Activated T-cell treated with anti-CD3 and anti-CD28 coated beads, Interleukin-2, amount 50 U/mL, for 72 hours (primary cell): ENCODE data around the gene MMEL1. TPM values are rescaled to one million over a fixed set of nuclear protein-coding genes. Genes with fewer than 3 reads are reported as not detected.

Experiments used
- ATAC-seq, 2 donors: fragments of 150-1000 bp; cut with Tn5 transposase; replicated peaks in 1 of 2; 2 replicates each; pipeline ENCODE4 v1.10.0; 2021; ENCODE audit warnings: moderate library complexity in 2 of 2, mild to moderate bottlenecking in 1 of 2
- DNase-seq, 2 donors: peaks; one replicate each; pipeline ENCODE4 v3.0.0; 2021 to 2022; ENCODE audit warnings: mixed read lengths in 1 of 2
- H3K27ac Mint-ChIP-seq: one replicate; pipeline ENCODE4 v1.8.0; 2022; ENCODE audit warnings: mild to moderate bottlenecking, moderate library complexity, mixed read lengths
- H3K27me3 Mint-ChIP-seq: one replicate; pipeline ENCODE4 v1.8.0; 2022; ENCODE audit warnings: low read depth, mixed read lengths
- H3K36me3 Mint-ChIP-seq, 2 donors: one replicate each; pipeline ENCODE4 v1.8.0; 2022; ENCODE audit warnings: mixed read lengths in 2 of 2, mild to moderate bottlenecking in 1 of 2; ENCODE audit not compliant: insufficient read depth in 2 of 2
- H3K4me1 Mint-ChIP-seq: one replicate; pipeline ENCODE4 v1.8.0; 2022; ENCODE audit warnings: low read depth, mixed read lengths
- H3K4me3 Mint-ChIP-seq, 2 donors: one replicate each; pipeline ENCODE4 v1.8.0; 2022; ENCODE audit warnings: mild to moderate bottlenecking in 2 of 2, mixed read lengths in 2 of 2, moderate library complexity in 2 of 2
- H3K9me3 Mint-ChIP-seq, 2 donors: one replicate each; pipeline ENCODE4 v1.8.0; 2022; ENCODE audit warnings: mixed read lengths in 2 of 2
- total RNA-seq, 2 donors: library from RNA; stranded (reverse); gene quantifications; one replicate each; pipeline ENCODE4 v1.2.3, GENCODE V29; 2022

Gene MMEL1
- total RNA-seq, 2 donors from 2014 or later = 1.5 to 1.9 TPM

- no peaks in the 10 kb centered on the region for H3K4me1 Mint-ChIP-seq
- no peak overlapping the region for H3K4me3 Mint-ChIP-seq
- no peaks in the 10 kb centered on the region for H3K27me3 Mint-ChIP-seq
- H3K27ac Mint-ChIP-seq = no peak overlapping the region
- ATAC-seq (no peak), DNase-seq (no peak)
- H3K9me3 Mint-ChIP-seq = no peaks in the 10 kb centered on the region
- H3K36me3 Mint-ChIP-seq = no peaks in the 10 kb centered on the region
Observed at GRCh38 chr1:2593251-2593878, 39.5 kb downstream of the MMEL1 start.

GRCh38 chr1:2592672-2593071, 40.1 kb downstream of the MMEL1 start:
- no peak for DNase-seq
- no peak for ATAC-seq
- H3K4me3 Mint-ChIP-seq = peak overlapping the region in 1 of 2 donors; percentile 31
- H3K27me3 Mint-ChIP-seq = no peaks in the 10 kb centered on the region
- H3K36me3 Mint-ChIP-seq = no peaks in the 10 kb centered on the region
- no peaks in the 10 kb centered on the region for H3K4me1 Mint-ChIP-seq
- H3K9me3 Mint-ChIP-seq = no peaks in the 10 kb centered on the region
- H3K27ac Mint-ChIP-seq = no peak overlapping the region

- Mint-ChIP-seq H3K4me1 (no peaks in the 10 kb centered on the region), H3K27me3 (no peaks in the 10 kb centered on the region), H3K36me3 (no peaks in the 10 kb centered on the region), H3K4me3 (no peak overlapping the region), H3K27ac (no peak overlapping the region), H3K9me3 (no peaks in the 10 kb centered on the region)
- ATAC-seq = no peak
- no peak for DNase-seq
Observed at GRCh38 chr1:2591581-2592261, 41.1 kb downstream of the MMEL1 start.

GRCh38 chr1:2591233-2591580, 41.6 kb downstream of the MMEL1 start:
- ATAC-seq (no peak), DNase-seq (no peak)
- no peak overlapping the region for H3K27ac Mint-ChIP-seq
- H3K36me3 Mint-ChIP-seq = peaks cover 0 to 2% of the 10 kb centered on the region in 2 donors
- no peaks in the 10 kb centered on the region for H3K9me3 Mint-ChIP-seq
- no peaks in the 10 kb centered on the region for H3K4me1 Mint-ChIP-seq
- H3K27me3 Mint-ChIP-seq = no peaks in the 10 kb centered on the region
- no peak overlapping the region for H3K4me3 Mint-ChIP-seq

- DNase-seq = no peak
- no peak for ATAC-seq
- Mint-ChIP-seq H3K9me3 (no peaks in the 10 kb centered on the region), H3K36me3 (peaks cover 0 to 2% of the 10 kb centered on the region in 2 donors), H3K27me3 (no peaks in the 10 kb centered on the region), H3K27ac (no peak overlapping the region), H3K4me1 (no peaks in the 10 kb centered on the region), H3K4me3 (no peak overlapping the region)
Observed at GRCh38 chr1:2590233-2591141, 42.3 kb downstream of the MMEL1 start.

- H3K4me1 Mint-ChIP-seq = peaks cover 6% of the 10 kb centered on the region
- H3K9me3 Mint-ChIP-seq = no peaks in the 10 kb centered on the region
- ATAC-seq (no peak), DNase-seq (no peak)
- no peak overlapping the region for H3K4me3 Mint-ChIP-seq
- H3K36me3 Mint-ChIP-seq = peaks cover 0 to 2% of the 10 kb centered on the region in 2 donors
- H3K27ac Mint-ChIP-seq = no peak overlapping the region
- H3K27me3 Mint-ChIP-seq = no peaks in the 10 kb centered on the region
Observed at GRCh38 chr1:2589431-2590232, 43.2 kb downstream of the MMEL1 start.

- Mint-ChIP-seq H3K4me1 (peaks cover 14% of the 10 kb centered on the region), H3K4me3 (peak overlapping the region in 1 of 2 donors; percentile 12), H3K9me3 (no peaks in the 10 kb centered on the region), H3K36me3 (peaks cover 2 to 3% of the 10 kb centered on the region in 2 donors), H3K27ac (no peak overlapping the region), H3K27me3 (no peaks in the 10 kb centered on the region)
- DNase-seq (no peak), ATAC-seq (no peak)
Observed at GRCh38 chr1:2588661-2589430, 44.0 kb downstream of the MMEL1 start.

- Mint-ChIP-seq H3K9me3 (no peaks in the 10 kb centered on the region), H3K27ac (no peak overlapping the region), H3K4me1 (peaks cover 22% of the 10 kb centered on the region), H3K36me3 (peaks cover 2 to 3% of the 10 kb centered on the region in 2 donors), H3K4me3 (peak overlapping the region; percentile 89 to 92), H3K27me3 (no peaks in the 10 kb centered on the region)
- ATAC-seq (no peak), DNase-seq (no peak)
Observed at GRCh38 chr1:2587860-2588571, 44.8 kb downstream of the MMEL1 start.

- Mint-ChIP-seq H3K27ac (no peak overlapping the region), H3K27me3 (no peaks in the 10 kb centered on the region), H3K36me3 (peaks cover 2 to 3% of the 10 kb centered on the region in 2 donors), H3K4me1 (peaks cover 29% of the 10 kb centered on the region), H3K9me3 (no peaks in the 10 kb centered on the region), H3K4me3 (peak overlapping the region; percentile 89 to 92)
- ATAC-seq (peak in 1 of 2 donors; percentile 1), DNase-seq (peak in 1 of 2 donors; percentile 47)
Observed at GRCh38 chr1:2587071-2587859, 45.6 kb downstream of the MMEL1 start.

- H3K4me3 Mint-ChIP-seq = peak within 1 kb of the TSS; percentile 95 to 98
- peak; percentile 78 to 81 for ATAC-seq
- H3K9me3 Mint-ChIP-seq = no peaks in the 10 kb centered on the region
- DNase-seq = peak; percentile 99
- H3K36me3 Mint-ChIP-seq = peaks cover 2 to 3% of the 10 kb centered on the region in 2 donors
- H3K27ac Mint-ChIP-seq = peak within 1 kb of the TSS; percentile 91
- H3K4me1 Mint-ChIP-seq = peaks cover 38% of the 10 kb centered on the region
- H3K27me3 Mint-ChIP-seq = no peaks in the 10 kb centered on the region
Observed at GRCh38 chr1:2586154-2587070, 46.4 kb downstream of the MMEL1 start, which contains the start of gene PRXL2B. Gene PRXL2B (plus strand): TSS chr1:2586777. CDS start chr1:2586886, 109 bp downstream.
